VCaP (cell line): ENCODE results near the gene FLRT1.

ENCODE experiments used
- H3K27ac ChIP-seq: fragments of 450-650 bp; 2 replicates; pipeline ENCODE4 v1.5.1; 2017
- TF ChIP-seq, protein P1 (sequence below): fragments of 450-650 bp; conservative IDR thresholded peaks from 2 replicates; pipeline ENCODE4 v1.5.1; 2017; ENCODE audit warnings: mild to moderate bottlenecking, moderate library complexity

The FLRT1 gene

DNA sequence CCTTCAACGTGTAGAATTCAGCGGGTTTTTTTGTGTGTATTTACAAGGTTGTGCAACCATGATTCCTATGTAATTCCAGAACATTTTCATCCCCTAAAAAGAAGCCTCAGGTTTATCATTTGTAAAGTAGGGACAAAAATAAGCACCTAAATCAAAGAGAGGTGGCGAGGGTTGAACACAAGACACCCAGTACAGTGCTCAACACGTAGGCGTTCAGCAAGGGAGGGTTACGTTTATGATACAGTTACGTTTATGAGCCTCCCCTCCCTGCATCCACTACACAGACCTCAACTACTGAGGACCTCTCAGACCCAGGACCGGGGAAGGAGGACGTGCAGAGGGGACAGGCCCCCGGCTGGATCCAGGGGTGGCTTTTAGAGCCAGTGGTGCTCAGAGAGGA lies 44.7 kb downstream of the FLRT1 start:
- H3K27ac ChIP-seq = no peak overlapping the region
- TF ChIP-seq, protein P1, sequence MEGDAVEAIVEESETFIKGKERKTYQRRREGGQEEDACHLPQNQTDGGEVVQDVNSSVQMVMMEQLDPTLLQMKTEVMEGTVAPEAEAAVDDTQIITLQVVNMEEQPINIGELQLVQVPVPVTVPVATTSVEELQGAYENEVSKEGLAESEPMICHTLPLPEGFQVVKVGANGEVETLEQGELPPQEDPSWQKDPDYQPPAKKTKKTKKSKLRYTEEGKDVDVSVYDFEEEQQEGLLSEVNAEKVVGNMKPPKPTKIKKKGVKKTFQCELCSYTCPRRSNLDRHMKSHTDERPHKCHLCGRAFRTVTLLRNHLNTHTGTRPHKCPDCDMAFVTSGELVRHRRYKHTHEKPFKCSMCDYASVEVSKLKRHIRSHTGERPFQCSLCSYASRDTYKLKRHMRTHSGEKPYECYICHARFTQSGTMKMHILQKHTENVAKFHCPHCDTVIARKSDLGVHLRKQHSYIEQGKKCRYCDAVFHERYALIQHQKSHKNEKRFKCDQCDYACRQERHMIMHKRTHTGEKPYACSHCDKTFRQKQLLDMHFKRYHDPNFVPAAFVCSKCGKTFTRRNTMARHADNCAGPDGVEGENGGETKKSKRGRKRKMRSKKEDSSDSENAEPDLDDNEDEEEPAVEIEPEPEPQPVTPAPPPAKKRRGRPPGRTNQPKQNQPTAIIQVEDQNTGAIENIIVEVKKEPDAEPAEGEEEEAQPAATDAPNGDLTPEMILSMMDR = no peak

- TF ChIP-seq, protein P1 = peak; percentile 27
- H3K27ac ChIP-seq = peak overlapping the region; percentile 96
Measured at GRCh38 chr11:64081745-64082442, 46.2 kb downstream of the FLRT1 start.

GRCh38 chr11:64083398-64084080 lies 47.8 kb downstream of the FLRT1 start:
- peak overlapping the region; percentile 96 for H3K27ac ChIP-seq
- TF ChIP-seq, protein P1 = no peak

DNA sequence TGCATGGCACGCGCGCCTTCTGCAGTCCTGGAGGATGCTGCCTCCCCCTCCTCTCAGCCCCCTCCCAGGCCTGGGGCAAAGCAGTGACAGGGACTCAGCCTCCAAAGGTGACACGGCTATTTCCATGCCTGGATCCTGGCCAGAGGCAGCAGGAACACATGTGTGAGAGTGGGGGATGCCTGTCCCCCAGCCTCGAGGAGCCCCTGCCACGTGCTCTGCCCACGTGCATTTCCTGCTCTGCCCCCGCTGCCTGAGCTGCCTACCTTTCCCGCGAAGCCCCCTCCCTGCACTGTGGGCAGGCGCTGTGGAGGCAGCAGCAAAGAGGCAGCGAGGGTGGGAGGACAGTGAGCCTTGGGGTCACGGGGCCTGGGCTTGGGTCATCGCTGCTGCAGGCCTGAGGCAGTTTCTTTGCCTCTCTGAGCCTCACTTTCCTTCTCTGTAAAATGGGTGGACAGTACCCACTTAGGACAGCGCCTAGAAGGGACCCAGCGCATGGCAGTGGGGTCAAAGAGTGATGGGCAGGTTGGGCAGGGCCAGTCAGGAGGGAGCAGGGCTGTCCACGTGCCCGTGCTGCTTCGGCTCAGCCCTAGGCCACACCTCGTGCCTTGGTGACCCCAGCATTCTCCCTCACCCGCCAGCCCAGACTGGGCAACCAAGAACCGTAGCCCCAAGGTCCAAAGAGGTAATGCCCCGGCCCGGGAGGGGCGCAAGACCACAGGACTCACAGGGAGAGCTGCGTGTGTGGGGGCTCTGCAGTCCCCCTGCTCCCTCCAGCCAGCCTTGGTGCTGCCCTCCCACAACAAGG lies 48.6 kb downstream of the FLRT1 start:
- TF ChIP-seq, protein P1 = no peak
- peak overlapping the region; percentile 96 for H3K27ac ChIP-seq

DNA sequence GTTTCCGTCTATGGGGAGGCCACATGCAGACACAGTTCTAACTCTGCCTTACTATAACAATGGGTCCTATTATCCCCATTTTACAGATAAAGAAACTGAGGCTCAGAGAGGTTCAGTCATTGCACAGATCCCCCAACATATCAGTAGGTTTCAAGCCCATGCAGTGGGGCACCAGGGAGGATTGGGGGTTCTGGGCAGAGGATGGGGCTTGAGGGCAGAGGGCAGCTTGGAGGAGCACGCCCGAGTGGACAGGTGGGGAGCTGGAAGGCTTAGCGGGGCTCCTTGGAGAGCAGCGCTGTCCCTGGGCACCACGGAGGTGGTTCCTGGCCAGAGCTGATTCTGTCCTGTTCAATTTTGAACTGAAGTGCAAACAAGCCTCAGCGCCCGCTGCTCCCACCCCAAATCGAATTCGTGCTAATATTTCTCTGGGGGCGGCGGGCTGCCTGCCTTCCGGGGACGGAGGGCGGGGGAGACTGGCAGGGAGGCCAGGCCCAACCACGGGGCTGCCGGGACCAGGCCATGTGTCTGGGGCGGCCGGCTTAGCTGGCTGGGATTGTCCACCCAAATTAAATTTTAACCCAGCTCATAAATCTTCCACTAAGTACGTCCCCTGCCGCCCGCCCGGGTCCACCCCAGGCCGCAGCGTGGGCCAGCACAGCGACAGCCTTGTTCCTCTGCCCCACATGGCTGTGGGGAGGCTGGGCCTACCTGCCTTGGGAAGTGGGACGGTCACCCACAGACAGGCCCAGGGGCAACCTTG lies 49.4 kb downstream of the FLRT1 start:
- TF ChIP-seq, protein P1 = peak; percentile 38; the same call in 1 of the 2 replicates
- H3K27ac ChIP-seq = peak overlapping the region; percentile 96
